Upper lobe of right lung (tissue), 1 donor: ENCODE data around the gene CDKN2C. TPM values are rescaled to one million over a fixed set of nuclear protein-coding genes. Genes with fewer than 3 reads are reported as not detected.

Experiments used
- ATAC-seq: fragments of 200-7000 bp; cut with Tn5 transposase; one replicate; pipeline ENCODE4 v1.9.1; 2020; ENCODE audit warnings: mild to moderate bottlenecking, moderate library complexity
- DNase-seq: peaks from one replicate; pipeline ENCODE4 v3.0.0-alpha.2; 2020
- H3K27ac ChIP-seq: fragments of 200-600 bp; one replicate; pipeline ENCODE4 v1.8.0; 2022
- H3K27me3 ChIP-seq: fragments of 200-600 bp; one replicate; pipeline ENCODE4 v1.8.0; 2022; ENCODE audit warnings: mild to moderate bottlenecking
- H3K36me3 ChIP-seq: fragments of 200-600 bp; one replicate; pipeline ENCODE4 v1.8.0; 2022
- H3K4me1 ChIP-seq: fragments of 200-600 bp; one replicate; pipeline ENCODE4 v1.8.0; 2022
- H3K4me3 ChIP-seq: fragments of 200-600 bp; one replicate; pipeline ENCODE4 v1.8.0; 2022; ENCODE audit warnings: mild to moderate bottlenecking
- H3K9me3 ChIP-seq: fragments of 200-600 bp; one replicate; pipeline ENCODE4 v1.8.0; 2022
- intact Hi-C: fragments of 100-400 bp; cut with DNase I; formaldehyde crosslinking; loops from one replicate; pipeline ENCODE4 v1.11.0; 2022
- total RNA-seq: library from RNA; stranded (reverse); fragmentation: NEBNext Ultra II Directional; extraction: Animal tissue kit (Norgen Biotek cat#: 25700); gene quantifications from one replicate; pipeline ENCODE4 v1.2.1, GENCODE V29; 2021
- TF ChIP-seq, protein P1 (sequence below): fragments of 200-600 bp; IDR thresholded peaks from one replicate; pipeline ENCODE4 v1.8.0; 2022; ENCODE audit warnings: antibody characterized with exemption
- donor health status: DM: no; HTN: yes; CAD: no; lungs with severe emphysema.

Gene CDKN2C
- total RNA-seq, 1 donor from 2014 or later, result 9.6 TPM

GRCh38 chr1:50968158-50968820 lies 1.8 kb upstream of the CDKN2C start:
- Histone ChIP-seq H3K9me3 (no peaks in the 10 kb centered on the region), H3K4me1 (no peaks in the 10 kb centered on the region), H3K27ac (peak overlapping the region; percentile 94), H3K4me3 (peak overlapping the region; percentile 73), H3K27me3 (peaks cover 7% of the 10 kb centered on the region), H3K36me3 (no peaks in the 10 kb centered on the region)
- intact Hi-C loops, result no loop called here
- peak; percentile 96 for ATAC-seq
- TF ChIP-seq, protein P1, sequence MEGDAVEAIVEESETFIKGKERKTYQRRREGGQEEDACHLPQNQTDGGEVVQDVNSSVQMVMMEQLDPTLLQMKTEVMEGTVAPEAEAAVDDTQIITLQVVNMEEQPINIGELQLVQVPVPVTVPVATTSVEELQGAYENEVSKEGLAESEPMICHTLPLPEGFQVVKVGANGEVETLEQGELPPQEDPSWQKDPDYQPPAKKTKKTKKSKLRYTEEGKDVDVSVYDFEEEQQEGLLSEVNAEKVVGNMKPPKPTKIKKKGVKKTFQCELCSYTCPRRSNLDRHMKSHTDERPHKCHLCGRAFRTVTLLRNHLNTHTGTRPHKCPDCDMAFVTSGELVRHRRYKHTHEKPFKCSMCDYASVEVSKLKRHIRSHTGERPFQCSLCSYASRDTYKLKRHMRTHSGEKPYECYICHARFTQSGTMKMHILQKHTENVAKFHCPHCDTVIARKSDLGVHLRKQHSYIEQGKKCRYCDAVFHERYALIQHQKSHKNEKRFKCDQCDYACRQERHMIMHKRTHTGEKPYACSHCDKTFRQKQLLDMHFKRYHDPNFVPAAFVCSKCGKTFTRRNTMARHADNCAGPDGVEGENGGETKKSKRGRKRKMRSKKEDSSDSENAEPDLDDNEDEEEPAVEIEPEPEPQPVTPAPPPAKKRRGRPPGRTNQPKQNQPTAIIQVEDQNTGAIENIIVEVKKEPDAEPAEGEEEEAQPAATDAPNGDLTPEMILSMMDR, result peak; percentile 47
- DNase-seq, result peak; percentile 96

DNA sequence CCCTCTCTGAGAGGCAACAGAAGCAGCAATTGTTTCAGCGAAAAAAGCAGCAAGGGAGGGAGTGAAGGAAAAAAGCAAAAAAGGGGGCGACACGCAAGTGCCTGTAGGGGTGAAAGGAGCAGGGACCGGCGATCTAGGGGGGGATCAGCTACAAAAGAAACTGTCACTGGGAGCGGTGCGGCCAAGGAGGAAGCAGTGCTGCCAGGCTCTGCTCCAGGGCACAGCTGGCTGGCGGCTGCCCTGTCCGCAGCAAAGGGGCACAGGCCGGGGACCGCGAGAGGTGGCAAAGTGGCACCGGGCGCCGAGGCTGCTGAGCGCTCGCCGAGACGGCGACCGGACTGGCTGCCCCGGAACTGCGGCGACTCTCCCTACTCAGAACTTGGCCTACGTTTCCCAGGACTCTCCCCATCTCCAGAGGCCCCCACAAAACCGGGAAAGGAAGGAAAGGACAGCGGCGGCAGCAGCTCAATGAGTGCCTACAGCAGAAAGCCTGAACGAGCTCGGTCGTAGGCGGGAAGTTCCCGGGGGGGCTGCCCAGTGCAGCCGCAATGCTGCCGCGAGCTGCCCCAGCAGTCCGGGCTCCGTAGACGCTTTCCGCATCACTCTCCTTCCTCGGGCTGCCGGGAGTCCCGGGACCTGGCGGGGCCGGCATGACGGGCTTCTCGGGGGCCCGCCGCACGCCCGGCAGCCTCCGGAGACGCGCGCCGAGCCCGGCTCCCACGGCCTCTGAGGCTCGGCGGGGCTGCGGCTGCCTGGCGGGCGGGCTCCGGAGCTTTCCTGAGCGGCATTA lies 1.0 kb upstream of the CDKN2C start:
- Histone ChIP-seq H3K27ac (peak overlapping the region; percentile 94), H3K4me3 (peak overlapping the region; percentile 73), H3K36me3 (no peaks in the 10 kb centered on the region), H3K27me3 (peaks cover 8% of the 10 kb centered on the region), H3K9me3 (no peaks in the 10 kb centered on the region), H3K4me1 (no peaks in the 10 kb centered on the region)
- TF ChIP-seq, protein P1, result no peak
- intact Hi-C loops, result no loop called here
- DNase-seq (peak; percentile 79), ATAC-seq (peak; percentile 53)

- H3K4me1 ChIP-seq, result no peaks in the 10 kb centered on the region
- H3K4me3 ChIP-seq, result peak overlapping the region; percentile 73
- peak overlapping the region; percentile 94 for H3K27ac ChIP-seq
- DNase-seq (no peak), ATAC-seq (no peak)
- TF ChIP-seq, protein P1, result no peak
- peaks cover 11% of the 10 kb centered on the region for H3K27me3 ChIP-seq
- no peaks in the 10 kb centered on the region for H3K9me3 ChIP-seq
- no peaks in the 10 kb centered on the region for H3K36me3 ChIP-seq
- intact Hi-C loops, result no loop called here
These were observed 453 bp downstream of the CDKN2C start for GRCh38 chr1:50970509-50970887.

- DNase-seq, result no peak
- Histone ChIP-seq H3K36me3 (no peaks in the 10 kb centered on the region), H3K27ac (peak overlapping the region; percentile 94), H3K4me1 (no peaks in the 10 kb centered on the region), H3K4me3 (peak overlapping the region; percentile 73), H3K27me3 (peaks cover 11% of the 10 kb centered on the region), H3K9me3 (no peaks in the 10 kb centered on the region)
- intact Hi-C loops, result no loop called here
- ATAC-seq, result no peak
- TF ChIP-seq, protein P1, result no peak
These were observed 1.0 kb downstream of the CDKN2C start for GRCh38 chr1:50970931-50971582.

GRCh38 chr1:50971748-50972305 lies 1.8 kb downstream of the CDKN2C start:
- H3K4me3 ChIP-seq, result peak overlapping the region; percentile 73
- intact Hi-C loops, result no loop called here

More at GRCh38 chr1:50971748-50972305, 1.8 kb downstream of the CDKN2C start:
- TF ChIP-seq, protein P1, result no peak
- DNase-seq (no peak), ATAC-seq (no peak)
- Histone ChIP-seq H3K9me3 (no peaks in the 10 kb centered on the region), H3K36me3 (no peaks in the 10 kb centered on the region), H3K27me3 (peaks cover 11% of the 10 kb centered on the region), H3K4me1 (no peaks in the 10 kb centered on the region), H3K27ac (peak overlapping the region; percentile 94)
